ENCODE measurements around the gene PEX16. TPM values are rescaled to one million over a fixed set of nuclear protein-coding genes. Genes with fewer than 3 reads are reported as not detected.

Gene PEX16
- total RNA-seq, 1 experiment from 2014 or later: 33.2 TPM

- no peak for TF ChIP-seq ZFX (IDR thresholded peaks at IDR 0.05)
- no peak for TF ChIP-seq YY1 (IDR thresholded peaks at IDR 0.05; ENCODE audit: extremely low read depth, insufficient replicate concordance, low read depth, low read length)
- no peak for TF ChIP-seq ZBTB33 (IDR thresholded peaks at IDR 0.05; ENCODE audit: extremely low read depth, insufficient replicate concordance, low read length)
- TF ChIP-seq MAX (IDR thresholded peaks at IDR 0.05): no peak
- TF ChIP-seq SRF (IDR thresholded peaks at IDR 0.05; ENCODE audit: low read depth): no peak
- no peak for TF ChIP-seq REST (IDR thresholded peaks at IDR 0.05; ENCODE audit: low read depth)
- no peak for TF ChIP-seq EZH2phosphoT487 (IDR thresholded peaks at IDR 0.05; ENCODE audit: borderline replicate concordance)
- TF ChIP-seq CBX3 (IDR thresholded peaks at IDR 0.05; ENCODE audit: low read depth): no peak
- no peak for TF ChIP-seq EGR1 (IDR thresholded peaks at IDR 0.05; ENCODE audit: low read depth)
- no peak for TF ChIP-seq ELF1 (IDR thresholded peaks at IDR 0.05; ENCODE audit: borderline replicate concordance, low read depth)
- TF ChIP-seq CEBPB (IDR thresholded peaks at IDR 0.05; ENCODE audit: low read depth): no peak
- TF ChIP-seq ZNF274 (IDR thresholded peaks at IDR 0.05; ENCODE audit: low read depth, low read length): no peak
- no peak for TF ChIP-seq CTCF (IDR thresholded peaks at IDR 0.05 in 2 of 3, conservative IDR thresholded peaks at IDR 0.05 in 1 of 3; ENCODE audit: borderline replicate concordance in 1 of 3, insufficient read depth in 1 of 3, low read depth in 2 of 3, low read length in 2 of 3)
- TF ChIP-seq RAD21 (IDR thresholded peaks at IDR 0.05; ENCODE audit: low read depth): no peak
- TF ChIP-seq POLR2A (IDR thresholded peaks at IDR 0.05; ENCODE audit: borderline replicate concordance, extremely low read depth, insufficient read depth, insufficient read length): no peak
- TF ChIP-seq EZH2 (IDR thresholded peaks at IDR 0.05): no peak
- TF ChIP-seq FOSL1 (IDR thresholded peaks at IDR 0.05; ENCODE audit: low read depth): no peak
- no peak for TF ChIP-seq SP1 (IDR thresholded peaks at IDR 0.05; ENCODE audit: low read depth)
- no peak for TF ChIP-seq JUND (IDR thresholded peaks at IDR 0.05)
- Histone ChIP-seq H3K27ac (ENCODE audit: low read depth, low read length) (no peak overlapping the region), H2AFZ (ENCODE audit: low read depth, low read length, poor library complexity, severe bottlenecking) (no peak overlapping the region), H3K36me3 (ENCODE audit: control insufficient read depth in 1 of 2, insufficient read depth in 2 of 2, low read length in 2 of 2) (peaks cover 8 to 16% of the 10 kb centered on the region in 2 experiments; a peak in 3 of 4 replicates), H3K4me1 (ENCODE audit: control insufficient read depth in 1 of 2, insufficient read depth in 2 of 2, low read length in 2 of 2) (peaks cover 0 to 8% of the 10 kb centered on the region in 2 experiments; a peak in 3 of 4 replicates), H3K4me2 (ENCODE audit: low read length) (no peak overlapping the region), H3K4me3 (replicated peaks in 1 of 2; ENCODE audit: low read depth in 1 of 2, low read length in 2 of 2) (no peak overlapping the region), H3K9me2 (ENCODE audit: insufficient read depth) (no peaks in the 10 kb centered on the region), H3K27me3 (ENCODE audit: insufficient read depth, low read length) (no peaks in the 10 kb centered on the region), H3K9me3 (ENCODE audit: control insufficient read depth in 1 of 2, insufficient read depth in 1 of 2, low read depth in 1 of 2, low read length in 2 of 2) (no peaks in the 10 kb centered on the region), H3K9ac (ENCODE audit: low read length) (no peak overlapping the region), H4K20me1 (ENCODE audit: insufficient read depth) (no peaks in the 10 kb centered on the region), H3K79me2 (ENCODE audit: insufficient read depth, low read length) (no peaks in the 10 kb centered on the region)
- no TSS peak for BruUV-seq (replicated peaks)
- CTCF ChIA-PET: interaction anchor here (0.9 kb wide), 1 partner anchor 59 kb away, joined by 4 read pairs; no protein-coding TSS in a partner anchor
- RAD21 ChIA-PET (ENCODE audit: low non-redundant PET in 1 of 2, low total read pairs in 2 of 2, uncharacterized antibody in 2 of 2, unreplicated experiment in 2 of 2): no interaction called here
- POLR2A ChIA-PET: no interaction called here
- DNase-seq (ENCODE audit: low read depth, low spot score) (no peak), ATAC-seq (no peak)
- intact Hi-C loops (cut with micrococcal nuclease): no loop called here
Observed at GRCh38 chr11:45930951-45931570, 13.4 kb upstream of the PEX16 start.
